ENCODE data around the gene FRY.

The FRY gene

GRCh38 chr13:32224916-32225315, 193.3 kb downstream of the FRY start:
- Histone ChIP-seq H3K4me3 (ENCODE audit: low read depth, low read length) (no peak overlapping the region), H3K36me3 (replicated peaks) (no peaks in the 10 kb centered on the region), H3K27ac (peak overlapping the region; percentile 85), H3K27me3 (replicated peaks) (no peaks in the 10 kb centered on the region)
- TF ChIP-seq CTCF (IDR thresholded peaks at IDR 0.05; ENCODE audit: low read depth, low read length, missing control alignments): no peak
- in situ Hi-C loops (cut with HindIII; ENCODE audit: low pct_ligation_motif_present, low sequenced_read_pairs): no loop called here
- DNase-seq: no peak

GRCh38 chr13:32225481-32225931, 193.9 kb downstream of the FRY start:
- Histone ChIP-seq H3K27me3 (replicated peaks) (no peaks in the 10 kb centered on the region), H3K36me3 (replicated peaks) (no peaks in the 10 kb centered on the region), H3K27ac (peak overlapping the region; percentile 85), H3K4me3 (ENCODE audit: low read depth, low read length) (no peak overlapping the region)
- in situ Hi-C loops (cut with HindIII; ENCODE audit: low pct_ligation_motif_present, low sequenced_read_pairs): no loop called here
- no peak for TF ChIP-seq CTCF (IDR thresholded peaks at IDR 0.05; ENCODE audit: low read depth, low read length, missing control alignments)
- peak; percentile 31 for DNase-seq

- Histone ChIP-seq H3K4me3 (ENCODE audit: low read depth, low read length) (no peak overlapping the region), H3K27me3 (replicated peaks) (no peaks in the 10 kb centered on the region), H3K36me3 (replicated peaks) (no peaks in the 10 kb centered on the region), H3K27ac (no peak overlapping the region)
- in situ Hi-C loops (cut with HindIII; ENCODE audit: low pct_ligation_motif_present, low sequenced_read_pairs): no loop called here
- peak; percentile 44 for TF ChIP-seq CTCF (IDR thresholded peaks at IDR 0.05; ENCODE audit: low read depth, low read length, missing control alignments)
- peak; percentile 55 for DNase-seq
Measured at GRCh38 chr13:32228330-32229041, 196.9 kb downstream of the FRY start.

- Histone ChIP-seq H3K27ac (no peak overlapping the region), H3K4me3 (ENCODE audit: low read depth, low read length) (no peak overlapping the region), H3K36me3 (replicated peaks) (no peaks in the 10 kb centered on the region), H3K27me3 (replicated peaks) (no peaks in the 10 kb centered on the region)
- no peak for TF ChIP-seq CTCF (IDR thresholded peaks at IDR 0.05; ENCODE audit: low read depth, low read length, missing control alignments)
- in situ Hi-C loops (cut with HindIII; ENCODE audit: low pct_ligation_motif_present, low sequenced_read_pairs): no loop called here
- no peak for DNase-seq
Measured at GRCh38 chr13:32229443-32229842, 197.9 kb downstream of the FRY start.

GRCh38 chr13:32232263-32232662, 200.7 kb downstream of the FRY start:
- no peak for TF ChIP-seq CTCF (IDR thresholded peaks at IDR 0.05; ENCODE audit: low read depth, low read length, missing control alignments)
- Histone ChIP-seq H3K36me3 (replicated peaks) (no peaks in the 10 kb centered on the region), H3K27me3 (replicated peaks) (no peaks in the 10 kb centered on the region), H3K27ac (no peak overlapping the region), H3K4me3 (ENCODE audit: low read depth, low read length) (no peak overlapping the region)
- in situ Hi-C loops (cut with HindIII; ENCODE audit: low pct_ligation_motif_present, low sequenced_read_pairs): no loop called here
- no peak for DNase-seq

- Histone ChIP-seq H3K36me3 (replicated peaks) (no peaks in the 10 kb centered on the region), H3K27me3 (replicated peaks) (no peaks in the 10 kb centered on the region), H3K4me3 (ENCODE audit: low read depth, low read length) (no peak overlapping the region), H3K27ac (no peak overlapping the region)
- in situ Hi-C loops (cut with HindIII; ENCODE audit: low pct_ligation_motif_present, low sequenced_read_pairs): no loop called here
- no peak for TF ChIP-seq CTCF (IDR thresholded peaks at IDR 0.05; ENCODE audit: low read depth, low read length, missing control alignments)
- DNase-seq: no peak
Measured at GRCh38 chr13:32233062-32233461, 201.5 kb downstream of the FRY start.
